ENCODE results near the gene NXNL1.

DNA sequence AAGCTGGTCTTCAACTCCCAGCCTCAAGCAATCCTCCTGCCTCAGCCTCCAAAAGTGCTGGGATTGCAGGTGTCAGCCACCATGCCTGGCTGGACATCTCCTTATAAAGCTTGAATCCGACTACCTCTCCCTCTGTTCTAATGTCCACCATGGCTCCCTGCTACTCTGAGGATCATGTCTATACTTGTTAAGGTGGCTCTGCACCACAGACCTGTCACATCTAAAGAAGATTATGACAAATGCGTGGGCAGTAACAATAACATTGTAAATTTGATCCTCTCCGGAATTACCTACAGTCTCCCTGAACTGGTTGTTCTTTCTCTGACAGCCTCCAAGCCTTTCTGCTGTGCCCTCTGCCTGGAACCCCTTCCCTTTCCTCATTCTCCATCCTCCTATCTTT is 1.8 kb downstream of the NXNL1 start:
- TF ChIP-seq, protein P1, sequence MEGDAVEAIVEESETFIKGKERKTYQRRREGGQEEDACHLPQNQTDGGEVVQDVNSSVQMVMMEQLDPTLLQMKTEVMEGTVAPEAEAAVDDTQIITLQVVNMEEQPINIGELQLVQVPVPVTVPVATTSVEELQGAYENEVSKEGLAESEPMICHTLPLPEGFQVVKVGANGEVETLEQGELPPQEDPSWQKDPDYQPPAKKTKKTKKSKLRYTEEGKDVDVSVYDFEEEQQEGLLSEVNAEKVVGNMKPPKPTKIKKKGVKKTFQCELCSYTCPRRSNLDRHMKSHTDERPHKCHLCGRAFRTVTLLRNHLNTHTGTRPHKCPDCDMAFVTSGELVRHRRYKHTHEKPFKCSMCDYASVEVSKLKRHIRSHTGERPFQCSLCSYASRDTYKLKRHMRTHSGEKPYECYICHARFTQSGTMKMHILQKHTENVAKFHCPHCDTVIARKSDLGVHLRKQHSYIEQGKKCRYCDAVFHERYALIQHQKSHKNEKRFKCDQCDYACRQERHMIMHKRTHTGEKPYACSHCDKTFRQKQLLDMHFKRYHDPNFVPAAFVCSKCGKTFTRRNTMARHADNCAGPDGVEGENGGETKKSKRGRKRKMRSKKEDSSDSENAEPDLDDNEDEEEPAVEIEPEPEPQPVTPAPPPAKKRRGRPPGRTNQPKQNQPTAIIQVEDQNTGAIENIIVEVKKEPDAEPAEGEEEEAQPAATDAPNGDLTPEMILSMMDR (IDR thresholded peaks at IDR 0.05 in 2 of 3, conservative IDR thresholded peaks at IDR 0.05 in 1 of 3; ENCODE audit: borderline replicate concordance in 1 of 3, insufficient read depth in 1 of 3, low read depth in 2 of 3, low read length in 2 of 3), result no peak
- no peak for TF ChIP-seq ZNF274 (IDR thresholded peaks at IDR 0.05; ENCODE audit: low read depth, low read length)
- TF ChIP-seq EZH2 (IDR thresholded peaks at IDR 0.05), result no peak
- no peak for TF ChIP-seq POLR2AphosphoS5 (IDR thresholded peaks at IDR 0.05; ENCODE audit: low read depth, low read length)
- TF ChIP-seq EZH2phosphoT487 (IDR thresholded peaks at IDR 0.05; ENCODE audit: borderline replicate concordance), result no peak
- TF ChIP-seq, protein P2, sequence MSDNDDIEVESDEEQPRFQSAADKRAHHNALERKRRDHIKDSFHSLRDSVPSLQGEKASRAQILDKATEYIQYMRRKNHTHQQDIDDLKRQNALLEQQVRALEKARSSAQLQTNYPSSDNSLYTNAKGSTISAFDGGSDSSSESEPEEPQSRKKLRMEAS (IDR thresholded peaks at IDR 0.05), result no peak
